Peyer's patch (tissue), 4 donors: Measurements from ENCODE around the gene VILL. TPM values are rescaled to one million over a fixed set of nuclear protein-coding genes. Genes with fewer than 3 reads are reported as not detected.
A peak's percentile ranks its signal among the peaks of the same experiment; 100 is the strongest.

Experiments
- DNase-seq, 3 donors: peaks; one replicate each; pipeline ENCODE4 v3.0.0-alpha.2; 2017 to 2019
- H3K27ac ChIP-seq, 4 donors: fragments of 200-600 bp; sonication (generic); one replicate each; pipeline ENCODE4 v1.5.1; 2016 to 2019
- H3K27me3 ChIP-seq, 2 donors: fragments of 200-600 bp; sonication (generic); one replicate each; pipeline ENCODE4 v1.5.1; 2019
- H3K36me3 ChIP-seq, 3 donors: fragments of 200-600 bp; sonication (generic); one replicate each; pipeline ENCODE4 v1.5.1; 2016 to 2019
- H3K4me1 ChIP-seq, 4 donors: fragments of 200-600 bp; sonication (generic); one replicate each; pipeline ENCODE4 v1.5.1; 2016 to 2019
- H3K4me3 ChIP-seq, 4 donors: fragments of 200-600 bp; sonication (generic); 1 replicate in 3 of 4; 2 replicates in 1 of 4; pipeline ENCODE4 v1.5.1; 2016 to 2019; ENCODE audit warnings: mild to moderate bottlenecking in 1 of 4
- H3K9me3 ChIP-seq, 4 donors: fragments of 200-600 bp; sonication (generic); one replicate each; pipeline ENCODE4 v1.5.1; 2016 to 2019; ENCODE audit warnings: mild to moderate bottlenecking in 1 of 4
- CTCF ChIP-seq, 6 experiments: fragments of 450-650 bp in 4 of 6; fragments of 200-600 bp in 2 of 6; sonication (generic) in 1 of 6; IDR thresholded peaks; one replicate each; pipeline ENCODE4 v1.5.1; 2017 to 2019; ENCODE audit warnings: antibody characterized with exemption in 6 of 6, mild to moderate bottlenecking in 3 of 6, moderate library complexity in 1 of 6
- POLR2A ChIP-seq, 2 donors: fragments of 450-650 bp; IDR thresholded peaks; one replicate each; pipeline ENCODE4 v1.5.1; 2017; ENCODE audit warnings: antibody characterized with exemption in 2 of 2, mild to moderate bottlenecking in 2 of 2, moderate library complexity in 2 of 2
- total RNA-seq, 4 donors: library from RNA; depleted of rRNA; stranded (reverse); fragments of >200 nt; gene quantifications; one replicate each; pipeline ENCODE4 v1.1.0, GENCODE V29; 2016

The VILL gene
- total RNA-seq, 4 donors from 2014 or later = 59.4 to 309 (median 230) TPM

DNA sequence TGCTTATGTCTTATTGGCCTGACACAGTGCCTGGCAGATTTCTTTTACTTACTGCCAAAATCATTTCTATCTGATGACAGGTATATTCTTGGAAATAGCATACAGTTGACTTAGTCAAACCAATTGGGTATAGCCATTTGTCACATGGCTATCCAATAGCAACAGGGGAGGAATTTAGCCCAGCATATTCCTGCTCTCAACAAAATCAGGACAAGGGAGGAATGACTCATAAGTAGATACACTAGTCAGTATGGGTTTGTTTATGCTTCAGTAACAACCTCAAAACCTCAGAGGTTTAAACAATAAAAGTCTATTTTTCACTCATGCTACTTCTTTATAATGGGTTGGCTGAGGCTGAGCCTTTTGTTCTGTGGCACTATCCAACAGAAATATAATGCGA is 38.0 kb upstream of the VILL start:
- Histone ChIP-seq H3K9me3 (no peaks in the 10 kb centered on the region), H3K27me3 (no peaks in the 10 kb centered on the region), H3K36me3 (peaks cover 0 to 5% (median 0%) of the 10 kb centered on the region in 3 donors), H3K27ac (no peak overlapping the region), H3K4me1 (peaks cover 0 to 21% (median 0%) of the 10 kb centered on the region in 4 donors), H3K4me3 (no peak overlapping the region)
- no peak for DNase-seq
- TF ChIP-seq POLR2A (IDR thresholded peaks at IDR 0.05) (no peak), CTCF (IDR thresholded peaks at IDR 0.05) (no peak)

GRCh38 chr3:37953226-37953625 is 37.4 kb upstream of the VILL start:
- TF ChIP-seq POLR2A (IDR thresholded peaks at IDR 0.05) (no peak), CTCF (IDR thresholded peaks at IDR 0.05) (no peak)
- no peak for DNase-seq
- Histone ChIP-seq H3K36me3 (peaks cover 0 to 5% (median 0%) of the 10 kb centered on the region in 3 donors), H3K4me1 (peaks cover 0 to 24% (median 0%) of the 10 kb centered on the region in 4 donors), H3K4me3 (no peak overlapping the region), H3K27ac (peak overlapping the region in 1 of 4 donors; percentile 3), H3K9me3 (no peaks in the 10 kb centered on the region), H3K27me3 (no peaks in the 10 kb centered on the region)

GRCh38 chr3:37953707-37954394 is 36.7 kb upstream of the VILL start:
- DNase-seq = no peak
- Histone ChIP-seq H3K4me3 (no peak overlapping the region), H3K9me3 (no peaks in the 10 kb centered on the region), H3K27me3 (no peaks in the 10 kb centered on the region), H3K36me3 (peaks cover 0 to 5% (median 0%) of the 10 kb centered on the region in 3 donors), H3K4me1 (peaks cover 0 to 24% (median 0%) of the 10 kb centered on the region in 4 donors), H3K27ac (peak overlapping the region in 3 of 4 donors; percentile 2 to 47 (median 19))
- no peak for TF ChIP-seq CTCF (IDR thresholded peaks at IDR 0.05)
- no peak for TF ChIP-seq POLR2A (IDR thresholded peaks at IDR 0.05)

DNA sequence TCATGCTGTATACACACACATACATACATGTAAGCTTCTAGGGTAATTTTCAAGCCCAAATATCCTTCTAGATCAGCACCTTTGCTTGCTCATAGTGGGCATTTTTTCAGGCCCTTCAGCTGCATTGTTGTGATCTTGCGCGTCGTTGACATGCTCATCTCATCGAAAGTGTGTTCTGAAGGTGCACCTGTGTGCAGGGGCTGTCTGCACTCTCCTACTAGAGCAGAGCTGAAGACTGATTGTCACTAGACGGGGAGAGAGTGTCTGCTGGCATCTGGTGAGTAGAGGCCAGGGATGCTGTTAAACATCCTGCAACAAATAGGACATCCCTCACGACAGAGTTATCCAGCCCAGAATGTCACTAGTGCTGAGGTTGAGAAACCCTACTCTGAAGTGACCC is 35.7 kb upstream of the VILL start:
- no peak overlapping the region for H3K4me3 ChIP-seq
- no peaks in the 10 kb centered on the region for H3K27me3 ChIP-seq
- TF ChIP-seq CTCF (IDR thresholded peaks at IDR 0.05) (no peak), POLR2A (IDR thresholded peaks at IDR 0.05) (no peak)
- peaks cover 0 to 5% (median 0%) of the 10 kb centered on the region in 3 donors for H3K36me3 ChIP-seq
- no peaks in the 10 kb centered on the region for H3K9me3 ChIP-seq
- peak overlapping the region in 1 of 4 donors; percentile 5 for H3K27ac ChIP-seq
- DNase-seq = no peak
- peaks cover 0 to 24% (median 0%) of the 10 kb centered on the region in 4 donors for H3K4me1 ChIP-seq

DNA sequence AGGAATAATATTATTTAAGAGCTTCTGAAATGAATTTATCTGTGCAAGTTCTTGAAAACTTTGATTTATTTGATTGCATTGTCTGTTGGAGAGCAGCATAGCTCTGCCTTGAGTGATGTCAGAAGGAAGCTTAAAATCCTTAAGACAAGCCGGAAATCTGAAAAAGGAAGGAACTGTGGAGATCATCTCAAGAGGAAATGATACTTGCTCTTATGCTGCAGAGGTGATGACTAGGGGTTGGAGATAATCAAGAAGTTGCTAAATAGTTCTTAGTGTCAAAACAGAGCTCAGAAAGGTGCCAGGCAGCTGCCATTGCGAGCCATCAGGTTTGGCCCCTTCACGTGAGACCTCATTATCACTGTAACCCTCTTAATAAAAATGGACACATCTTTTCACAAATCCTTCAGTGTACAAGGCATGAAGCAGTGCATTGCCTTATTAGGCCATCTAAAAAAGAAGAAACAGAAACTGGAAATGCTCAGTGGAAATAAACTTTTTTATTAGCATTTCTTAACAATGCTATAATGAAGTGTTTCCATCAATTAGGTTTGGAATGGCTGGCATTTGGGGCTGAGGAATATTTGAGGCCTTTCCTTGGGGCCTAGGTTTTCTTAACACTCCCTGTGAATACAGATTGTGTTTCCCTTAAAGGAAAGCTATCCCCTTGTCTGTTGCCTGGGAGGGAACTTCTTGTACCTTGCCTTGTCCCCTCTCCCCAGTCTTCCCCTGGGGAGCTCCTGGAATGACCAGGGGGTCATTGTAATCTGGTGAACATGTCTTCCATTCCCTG is 34.5 kb upstream of the VILL start:
- DNase-seq = no peak
- Histone ChIP-seq H3K27ac (peak overlapping the region in 3 of 4 donors; percentile 14 to 60 (median 34)), H3K36me3 (peaks cover 0 to 5% (median 0%) of the 10 kb centered on the region in 3 donors), H3K27me3 (no peaks in the 10 kb centered on the region), H3K9me3 (no peaks in the 10 kb centered on the region), H3K4me3 (no peak overlapping the region), H3K4me1 (peaks cover 0 to 24% (median 0%) of the 10 kb centered on the region in 4 donors)
- TF ChIP-seq POLR2A (IDR thresholded peaks at IDR 0.05) (no peak), CTCF (IDR thresholded peaks at IDR 0.05) (no peak)
